Activated CD8-positive, alpha-beta memory T cell treated with anti-CD3 and anti-CD28 coated beads for 4 hours (primary cell): Measurements from ENCODE around the gene POM121L12.

Experiments
- DNase-seq, 2 donors: peaks; one replicate each; pipeline ENCODE4 v3.0.0-alpha.2; 2020; ENCODE audit warnings: low read depth in 2 of 2

POM121L12 gene

GRCh38 chr7:53035499-53036412, at the start of gene POM121L12:
Gene POM121L12 (plus strand): TSS chr7:53035633. CDS start chr7:53035672, 39 bp downstream.
- DNase-seq: no peak

DNA sequence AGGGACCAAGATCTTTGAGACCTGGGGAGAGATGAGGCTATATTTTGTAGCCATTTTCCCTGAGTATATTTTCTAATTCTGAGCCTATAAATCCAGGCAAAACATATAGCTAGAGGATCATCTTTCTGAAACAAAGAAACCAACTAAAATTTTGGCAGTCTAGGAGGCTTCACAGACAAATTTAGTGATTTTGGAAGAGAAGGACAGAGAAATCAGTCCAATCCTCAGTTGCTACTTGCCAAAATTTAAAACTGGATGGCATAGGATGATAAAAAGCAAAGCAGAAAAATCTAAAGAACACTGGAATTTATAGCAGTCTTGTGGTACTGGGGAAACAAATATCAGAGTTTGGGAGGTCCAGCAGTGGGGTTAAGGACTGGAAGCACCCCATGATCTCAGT, 43.4 kb upstream of the POM121L12 start:
- DNase-seq: no peak

DNA sequence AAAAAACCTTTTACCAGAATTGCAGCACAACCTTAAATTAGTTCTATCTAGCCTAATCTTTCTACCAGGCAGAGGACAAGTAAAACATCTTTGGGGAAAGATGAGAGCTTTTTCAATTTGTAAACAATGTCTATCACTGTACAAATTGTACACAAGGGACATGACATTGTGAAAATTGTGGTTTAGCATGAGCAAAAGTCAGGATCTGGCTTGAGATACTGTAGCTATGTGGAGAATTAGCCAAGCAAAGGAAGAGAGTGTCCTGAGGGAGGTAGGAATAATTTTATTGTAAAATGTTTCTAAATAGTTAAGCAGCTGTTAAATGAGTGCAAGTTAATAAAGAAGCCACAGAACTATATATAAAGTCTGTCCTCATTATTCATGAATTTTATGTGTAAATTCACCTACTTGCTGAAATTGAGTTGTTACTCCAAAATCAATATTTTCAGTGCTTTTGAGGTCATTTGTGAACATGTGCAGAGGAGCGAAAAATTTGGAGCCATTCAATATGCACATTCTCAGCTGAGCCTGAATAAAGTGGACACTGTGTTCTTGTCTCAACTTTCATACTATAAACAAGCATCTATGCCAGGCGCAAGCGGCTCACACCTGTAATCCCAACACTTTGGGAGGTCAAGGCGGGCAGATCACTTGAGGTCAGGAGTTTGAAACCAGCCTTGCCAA, 42.8 kb upstream of the POM121L12 start:
- no peak for DNase-seq

- no peak for DNase-seq
Observed at GRCh38 chr7:52995676-52996075, 39.8 kb upstream of the POM121L12 start.

DNA sequence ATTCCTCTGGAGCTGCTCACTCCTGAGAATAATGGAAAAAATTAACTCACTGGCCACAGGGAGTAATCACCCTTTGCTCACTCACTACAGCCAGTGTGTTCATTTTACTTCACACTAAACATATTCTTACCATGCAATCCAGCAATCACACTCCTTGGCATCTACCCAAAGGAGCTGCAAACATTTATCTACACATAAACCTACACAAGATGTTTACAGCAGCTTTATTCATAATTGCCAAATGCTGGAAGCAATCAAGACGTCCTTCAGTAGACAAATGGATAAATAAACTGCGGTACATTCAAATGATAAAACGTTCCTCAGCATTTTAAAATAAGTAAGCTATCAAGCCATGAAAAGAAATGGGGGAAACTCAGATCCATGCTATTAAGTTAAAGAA, 34.2 kb upstream of the POM121L12 start:
- DNase-seq: no peak

GRCh38 chr7:53002389-53002788, 33.0 kb upstream of the POM121L12 start:
- no peak for DNase-seq

DNA sequence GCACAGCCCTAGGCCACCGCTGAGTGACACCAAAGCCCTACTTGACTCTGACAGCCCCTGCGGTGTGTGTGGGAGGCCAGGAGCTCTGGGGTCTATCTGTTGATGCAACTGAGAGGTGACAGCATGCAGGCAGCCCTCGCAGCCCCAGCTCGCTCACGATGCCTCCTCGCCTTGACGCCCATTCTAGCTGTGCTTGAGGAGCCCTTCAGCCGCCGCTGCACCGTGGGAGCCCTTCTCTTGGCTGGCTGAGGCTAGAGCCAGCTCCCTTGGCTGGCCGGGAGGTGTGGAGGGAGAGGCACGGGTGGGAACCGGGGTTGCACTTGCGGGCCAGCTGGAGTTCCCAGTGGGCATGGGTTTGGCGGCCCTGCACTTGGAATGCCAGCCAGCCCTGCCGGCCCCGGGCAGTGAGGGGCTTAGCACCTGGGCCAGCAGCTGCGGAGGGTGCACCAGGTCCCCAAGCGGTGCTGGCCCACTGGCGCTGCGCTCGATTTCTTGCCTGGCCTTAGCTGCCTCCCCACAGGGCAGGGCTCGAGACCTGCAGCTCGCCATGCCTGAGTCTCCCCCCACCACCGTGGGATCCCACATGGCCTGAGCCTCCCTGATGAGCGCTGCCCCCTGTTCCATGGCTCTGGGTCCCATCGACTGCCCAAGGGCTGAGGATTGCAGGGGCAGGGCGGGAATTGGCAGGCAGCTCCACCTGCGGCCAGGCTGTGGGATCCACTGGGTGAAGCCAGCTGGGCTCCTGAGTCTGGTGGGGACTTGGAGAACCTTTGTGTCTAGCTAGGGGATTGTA, 31.6 kb upstream of the POM121L12 start:
- DNase-seq: no peak

DNA sequence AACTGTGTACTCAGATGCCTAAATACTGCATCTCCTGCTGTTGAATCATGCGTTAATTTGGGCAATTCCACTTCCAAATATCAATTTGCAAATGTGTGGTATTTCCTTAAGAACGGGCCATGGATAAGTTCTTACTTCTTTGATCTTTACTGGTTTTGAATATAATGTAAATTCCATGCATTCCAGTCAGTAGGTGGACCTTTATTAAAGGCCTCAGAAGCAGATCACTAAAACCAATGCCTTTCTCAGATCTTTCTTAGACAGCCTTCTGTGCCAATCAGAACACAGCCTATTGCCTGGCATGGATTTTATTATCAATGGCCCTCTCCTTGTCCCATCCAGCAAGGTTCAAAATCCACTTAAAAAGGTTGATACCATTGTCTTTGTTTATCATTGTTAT, 21.5 kb upstream of the POM121L12 start:
- DNase-seq: no peak

DNA sequence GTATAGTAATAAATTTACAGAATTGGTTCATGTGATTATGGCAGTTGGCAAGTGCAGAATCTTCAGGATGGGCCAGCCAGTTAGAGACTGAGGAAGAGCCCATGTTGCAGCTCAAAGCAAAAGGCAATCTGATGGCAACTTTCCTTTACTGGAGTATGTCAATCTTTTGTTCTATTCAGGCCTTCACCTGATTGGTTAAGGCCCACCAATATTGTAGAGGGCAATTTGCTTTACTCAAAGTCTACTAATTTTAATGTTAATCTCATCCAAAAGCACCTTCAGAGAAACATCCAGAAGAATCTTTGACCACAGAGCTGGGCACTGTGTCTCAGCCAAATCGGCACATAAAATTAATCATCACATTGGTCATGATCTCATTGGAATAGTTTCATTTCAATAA, 20.0 kb upstream of the POM121L12 start:
- DNase-seq: no peak

- DNase-seq: no peak
Observed at GRCh38 chr7:53022893-53023292, 12.5 kb upstream of the POM121L12 start.

DNA sequence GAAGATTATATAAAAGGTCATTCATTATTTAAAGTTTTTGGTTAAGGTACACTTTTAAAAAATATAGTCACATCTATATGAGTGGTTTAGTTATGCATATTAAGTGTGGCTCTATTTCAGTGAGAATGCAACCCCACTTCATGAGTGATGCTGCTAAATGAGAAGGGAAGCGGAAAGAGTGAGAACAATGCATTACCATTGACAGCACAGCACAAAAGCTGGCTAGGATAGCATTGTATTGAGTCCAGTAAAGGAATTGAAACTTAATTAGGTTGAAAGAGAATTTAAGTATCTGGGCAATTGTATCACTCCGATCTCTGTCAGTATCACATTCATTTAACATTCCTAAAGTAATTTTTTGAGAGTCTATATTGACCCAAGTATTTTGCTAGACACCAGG, 13.2 kb downstream of the POM121L12 start:
- no peak for DNase-seq

DNA sequence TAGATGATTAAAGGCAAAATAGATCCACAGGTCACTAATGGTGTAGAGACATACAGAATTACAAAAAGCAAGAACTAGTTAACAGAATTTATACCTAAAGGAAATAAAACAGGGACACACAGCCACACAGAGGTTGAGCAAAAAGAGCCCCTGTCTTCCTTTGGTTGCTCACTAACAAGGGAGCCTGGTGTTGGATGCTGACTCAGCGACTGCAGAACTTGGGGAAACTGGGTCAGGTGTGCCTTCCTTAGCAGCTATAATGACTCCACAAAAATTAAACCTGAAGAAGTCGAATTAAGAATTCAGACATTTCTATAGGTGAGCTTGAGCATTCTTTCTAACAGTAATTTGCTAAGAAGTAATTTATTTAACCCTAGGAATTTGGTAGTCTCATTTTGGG, 15.0 kb downstream of the POM121L12 start:
- no peak for DNase-seq

- DNase-seq: no peak
Observed at GRCh38 chr7:53059591-53059990, 24.2 kb downstream of the POM121L12 start.

DNA sequence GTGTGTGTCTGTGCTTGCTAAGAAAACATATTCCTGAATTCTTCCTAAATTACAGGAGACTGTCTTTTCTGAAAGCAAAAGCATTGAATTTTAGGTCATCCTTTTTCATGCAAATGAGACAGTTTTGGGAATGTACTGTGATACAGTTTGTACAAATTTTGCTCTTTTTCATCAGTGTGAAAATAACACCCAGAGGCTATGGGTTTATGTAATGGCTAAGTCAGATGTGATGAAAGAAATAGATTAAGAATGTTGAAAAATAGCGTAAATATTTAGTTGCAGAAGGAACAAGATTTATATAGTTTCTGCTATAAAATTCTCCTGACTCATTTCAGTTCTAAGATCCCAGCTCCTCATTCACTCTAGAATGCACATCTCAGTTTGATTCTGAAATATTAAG, 24.6 kb downstream of the POM121L12 start:
- DNase-seq: no peak

GRCh38 chr7:53062796-53063195, 27.4 kb downstream of the POM121L12 start:
- no peak for DNase-seq

- DNase-seq: no peak
Observed at GRCh38 chr7:53068673-53069072, 33.2 kb downstream of the POM121L12 start.

GRCh38 chr7:53070883-53071282, 35.5 kb downstream of the POM121L12 start:
- DNase-seq: no peak
